NCI-H2107 (cell line): ENCODE data around the gene ADGRF3.
"Not testable (repeated sequence)": the region's sequence is repeated elsewhere in the genome, so short reads cannot be mapped to it uniquely, and the experiment has no call there.

Source experiments
- DNase-seq: peaks from one replicate; lab custom pipeline; 2025; lab: John Stamatoyannopoulos, UW

Gene ADGRF3

GRCh38 chr2:26274058-26274613 lies 72.5 kb downstream of the ADGRF3 start:
- DNase-seq = no peak

DNA sequence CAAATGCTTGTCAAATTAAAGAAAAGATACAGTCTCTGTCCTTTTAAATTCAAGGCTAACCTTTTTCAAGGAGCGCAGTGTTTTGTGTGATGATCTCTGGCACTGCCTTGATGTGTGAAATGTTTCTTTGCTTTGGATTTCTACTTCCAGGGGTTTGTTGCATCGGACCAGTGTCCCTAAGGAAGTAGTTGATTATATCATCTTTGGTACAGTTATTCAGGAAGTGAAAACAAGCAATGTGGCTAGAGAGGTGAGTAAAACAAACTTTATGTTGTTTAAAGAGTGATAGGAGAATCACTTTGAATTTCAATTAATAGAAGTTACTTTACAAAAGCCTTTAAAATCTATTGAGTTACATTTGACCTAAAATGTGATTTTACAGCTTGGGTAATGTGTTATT lies 73.1 kb downstream of the ADGRF3 start:
- no peak for DNase-seq

DNA sequence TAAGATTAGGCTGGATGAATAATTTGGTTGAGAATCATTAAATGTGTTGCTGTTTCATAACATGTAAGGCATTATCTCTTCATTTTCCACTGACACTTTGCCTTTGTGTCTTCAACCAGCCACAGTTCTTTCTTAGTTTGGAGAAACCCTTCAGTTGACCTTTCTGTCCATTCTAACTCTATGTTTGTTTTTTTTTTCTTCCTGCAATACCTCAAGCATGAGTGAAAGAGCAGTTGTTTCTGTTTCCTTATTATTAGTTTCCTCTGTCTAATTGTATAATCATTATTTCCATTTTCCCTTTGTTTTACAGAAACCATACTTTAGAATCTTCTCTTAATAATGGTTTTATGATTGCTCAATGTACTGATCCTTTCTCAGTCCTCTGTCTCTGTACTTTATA lies 76.2 kb downstream of the ADGRF3 start:
- DNase-seq = no peak

DNA sequence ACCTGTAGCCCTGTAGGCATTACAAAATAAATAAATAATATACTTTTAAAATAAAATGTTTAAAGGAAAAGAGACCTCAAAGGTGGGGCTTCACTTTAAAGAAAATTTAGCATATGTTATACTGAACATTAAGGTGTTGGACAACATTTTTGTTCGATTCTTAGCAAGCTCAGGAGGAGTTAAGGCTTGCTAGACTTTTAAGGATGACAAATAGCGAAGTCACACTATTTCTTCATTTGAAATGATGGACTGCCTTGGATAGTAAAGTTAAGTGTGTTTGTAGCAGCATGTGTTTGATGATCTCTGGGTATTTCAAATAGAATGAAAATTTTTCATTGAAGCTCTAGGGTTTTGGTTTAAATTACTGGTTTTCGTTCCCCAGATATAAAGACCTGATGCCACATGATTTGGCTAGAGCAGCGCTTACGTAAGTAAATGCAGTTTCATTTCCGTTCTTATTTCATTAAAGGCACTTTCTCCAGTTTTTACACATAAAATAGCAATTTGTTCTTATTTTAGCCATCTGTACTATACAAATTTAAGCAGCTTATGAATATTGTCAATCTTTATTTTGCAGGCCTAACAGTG lies 76.9 kb downstream of the ADGRF3 start:
- DNase-seq = no peak

GRCh38 chr2:26268670-26269385 lies 77.8 kb downstream of the ADGRF3 start:
- not testable (repeated sequence) for DNase-seq

GRCh38 chr2:26268213-26268612 lies 78.4 kb downstream of the ADGRF3 start:
- DNase-seq = no peak

DNA sequence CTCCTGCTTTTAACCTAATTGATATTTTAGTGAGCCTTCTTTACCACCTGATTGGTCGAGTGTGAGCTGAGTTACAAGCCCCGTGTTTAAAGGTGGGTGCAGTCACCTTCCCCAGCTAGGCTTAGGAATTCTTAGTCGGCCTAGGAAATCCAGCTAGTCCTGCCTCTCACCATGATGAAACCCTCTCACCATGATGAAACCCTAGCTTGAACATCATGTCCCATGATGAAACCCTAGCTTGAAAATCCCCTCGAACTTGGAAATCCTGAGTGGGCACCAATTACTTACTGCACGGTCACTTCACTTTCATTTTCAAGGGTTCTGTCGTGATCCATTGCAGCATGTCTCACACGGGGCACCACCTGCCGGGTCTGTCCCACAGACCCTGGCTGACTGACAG lies 87.8 kb downstream of the ADGRF3 start:
- DNase-seq = not testable (repeated sequence)
